H9 (cell line): ENCODE measurements around the gene NRDE2. TPM values are rescaled to one million over a fixed set of nuclear protein-coding genes. Genes with fewer than 3 reads are reported as not detected.

ENCODE experiments used
- DNase-seq: peaks from one replicate; pipeline ENCODE4 v3.0.0-alpha.2; 2017
- H2AFZ ChIP-seq: one replicate; pipeline ENCODE4 v1.6.1; 2013; ENCODE audit warnings: mild to moderate bottlenecking, low read length, control low read depth, moderate library complexity
- H2AK5ac ChIP-seq: 2 replicates; pipeline ENCODE4 v1.6.1; 2013; ENCODE audit warnings: low read length, control low read depth, mixed read lengths; ENCODE audit not compliant: insufficient read length
- H2BK120ac ChIP-seq: one replicate; pipeline ENCODE4 v1.6.1; 2013; ENCODE audit warnings: low read depth, mild to moderate bottlenecking, low read length, control low read depth, inconsistent platforms; ENCODE audit not compliant: poor library complexity, severe bottlenecking
- H2BK12ac ChIP-seq: 2 replicates; pipeline ENCODE4 v1.6.1; 2013; ENCODE audit warnings: low read length, control low read depth, mixed read lengths, low read depth; ENCODE audit not compliant: insufficient read length
- H2BK15ac ChIP-seq: 2 replicates; pipeline ENCODE4 v1.6.1; 2013; ENCODE audit warnings: low read depth, low read length, control low read depth
- H2BK20ac ChIP-seq: one replicate; pipeline ENCODE4 v1.6.1; 2013; ENCODE audit warnings: low read depth, mild to moderate bottlenecking, low read length, control low read depth, inconsistent platforms; ENCODE audit not compliant: poor library complexity, severe bottlenecking
- H2BK5ac ChIP-seq: 2 replicates; pipeline ENCODE4 v1.6.1; 2013; ENCODE audit warnings: low read length, control low read depth, mixed read lengths; ENCODE audit not compliant: insufficient read length
- H3K14ac ChIP-seq: 2 replicates; pipeline ENCODE4 v1.6.1; 2013; ENCODE audit warnings: low read length, control low read depth; ENCODE audit not compliant: insufficient read depth
- H3K18ac ChIP-seq: 2 replicates; pipeline ENCODE4 v1.6.1; 2013; ENCODE audit warnings: low read depth, mild to moderate bottlenecking, mixed read lengths, low read length, control low read depth; ENCODE audit not compliant: insufficient read length
- H3K23ac ChIP-seq: 2 replicates; pipeline ENCODE4 v1.6.1; 2013; ENCODE audit warnings: low read length, control low read depth, mixed read lengths, low read depth; ENCODE audit not compliant: insufficient read length
- H3K23me2 ChIP-seq: 2 replicates; pipeline ENCODE4 v1.6.1; 2013; ENCODE audit warnings: low read depth, mild to moderate bottlenecking, mixed read lengths, low read length, control low read depth; ENCODE audit not compliant: insufficient read length, poor library complexity, severe bottlenecking
- H3K27ac ChIP-seq: 2 replicates; pipeline ENCODE4 v1.5.1; 2013; ENCODE audit warnings: low read length, control low read depth, mixed read lengths, low read depth; ENCODE audit not compliant: insufficient read length
- H3K27me3 ChIP-seq: 2 replicates; pipeline ENCODE4 v1.6.1; 2013; ENCODE audit warnings: low read length, control low read depth, inconsistent platforms; ENCODE audit not compliant: insufficient read depth
- H3K4ac ChIP-seq: 2 replicates; pipeline ENCODE4 v1.6.1; 2013; ENCODE audit warnings: low read depth, mild to moderate bottlenecking, control low read depth, inconsistent platforms, low read length, moderate library complexity
- H3K4me1 ChIP-seq: 2 replicates; pipeline ENCODE4 v1.6.1; 2013; ENCODE audit warnings: low read length, control low read depth, inconsistent platforms; ENCODE audit not compliant: insufficient read depth
- H3K4me2 ChIP-seq: 2 replicates; pipeline ENCODE4 v1.6.1; 2013; ENCODE audit warnings: low read length, control low read depth, mixed read lengths; ENCODE audit not compliant: insufficient read length, insufficient read depth
- H3K56ac ChIP-seq: 2 replicates; pipeline ENCODE4 v1.6.1; 2013; ENCODE audit warnings: low read depth, mild to moderate bottlenecking, mixed read lengths, low read length, control low read depth; ENCODE audit not compliant: insufficient read length
- H3K79me1 ChIP-seq: 2 replicates; pipeline ENCODE4 v1.6.1; 2013; ENCODE audit warnings: low read depth, mild to moderate bottlenecking, moderate library complexity, low read length, control low read depth, inconsistent platforms; ENCODE audit not compliant: insufficient read depth, poor library complexity, severe bottlenecking
- H3K79me2 ChIP-seq: 2 replicates; pipeline ENCODE4 v1.6.1; 2013; ENCODE audit warnings: low read length, control low read depth, inconsistent platforms; ENCODE audit not compliant: insufficient read depth
- H3K9ac ChIP-seq: 2 replicates; pipeline ENCODE4 v1.6.1; 2013; ENCODE audit warnings: low read length, control low read depth, mixed read lengths; ENCODE audit not compliant: insufficient read length; ENCODE audit errors: extremely low read depth
- H3K9me3 ChIP-seq: one replicate; pipeline ENCODE4 v1.6.1; 2013; ENCODE audit warnings: low read depth, low read length, inconsistent platforms; ENCODE audit not compliant: control insufficient read depth
- H3T11ph ChIP-seq: one replicate; pipeline ENCODE4 v1.6.1; 2013; ENCODE audit warnings: mild to moderate bottlenecking, low read length, control low read depth, inconsistent platforms
- H4K20me1 ChIP-seq: one replicate; pipeline ENCODE4 v1.6.1; 2013; ENCODE audit not compliant: control insufficient read depth, insufficient read length, insufficient read depth
- H4K5ac ChIP-seq: 2 replicates; pipeline ENCODE4 v1.6.1; 2013; ENCODE audit warnings: low read depth, mild to moderate bottlenecking, mixed read lengths, low read length, control low read depth; ENCODE audit not compliant: insufficient read length
- H4K8ac ChIP-seq: replicated peaks from 2 replicates; pipeline ENCODE4 v1.6.1; 2013; ENCODE audit warnings: low read length, control low read depth, mixed read lengths, low read depth; ENCODE audit not compliant: insufficient read length
- H4K91ac ChIP-seq: 2 replicates; pipeline ENCODE4 v1.6.1; 2013; ENCODE audit warnings: low read depth, mild to moderate bottlenecking, moderate library complexity, mixed read lengths, low read length, control low read depth; ENCODE audit not compliant: insufficient read length
- H3K27ac Mint-ChIP-seq, 3 experiments: 2 replicates in 2 of 3; 3 replicates in 1 of 3; pipeline ENCODE4 v1.8.0; 2020 to 2021; ENCODE audit warnings: mixed read lengths in 3 of 3, mild to moderate bottlenecking in 1 of 3, moderate library complexity in 1 of 3
- H3K27me3 Mint-ChIP-seq: 2 replicates; pipeline ENCODE4 v1.8.0; 2021; ENCODE audit warnings: low read depth, mild to moderate bottlenecking, moderate library complexity, mixed read lengths
- H3K36me3 Mint-ChIP-seq, 3 experiments: 2 replicates in 2 of 3; 3 replicates in 1 of 3; pipeline ENCODE4 v1.8.0; 2020 to 2021; ENCODE audit warnings: low read depth in 3 of 3, mixed read lengths in 3 of 3; ENCODE audit not compliant: insufficient read depth in 1 of 3
- H3K4me1 Mint-ChIP-seq, 2 experiments: 2 replicates each; pipeline ENCODE4 v1.8.0; 2020; ENCODE audit warnings: mixed read lengths in 2 of 2
- H3K4me3 Mint-ChIP-seq, 2 experiments: 2 replicates in 1 of 2; 3 replicates in 1 of 2; pipeline ENCODE4 v1.8.0; 2020 to 2021; ENCODE audit warnings: mild to moderate bottlenecking in 2 of 2, mixed read lengths in 2 of 2, moderate library complexity in 1 of 2
- H3K9me3 Mint-ChIP-seq, 2 experiments: 2 replicates in 1 of 2; 3 replicates in 1 of 2; pipeline ENCODE4 v1.8.0; 2020; ENCODE audit warnings: mild to moderate bottlenecking in 2 of 2, mixed read lengths in 2 of 2, moderate library complexity in 1 of 2
- WGBS: extraction: QIAGEN DNeasy Blood & Tissue Kit; methylation state at CpG from one replicate; pipeline ENCODE4 v1.1.7; 2013; ENCODE audit warnings: missing lambda C conversion rate, low lambda C conversion rate, mixed read lengths; ENCODE audit not compliant: insufficient read length; ENCODE audit errors: extremely low coverage; 5-methylcytosine and 5-hydroxymethylcytosine counted together
- total RNA-seq: library from RNA; stranded (reverse); gene quantifications from 2 replicates; pipeline ENCODE4 v1.2.1, GENCODE V29; 2021
- TF ChIP-seq, protein P1 (sequence below): fragments of 200-600 bp; sonication (generic); conservative IDR thresholded peaks from 3 replicates; pipeline ENCODE4 v1.8.0; 2021; ENCODE audit warnings: antibody characterized with exemption, mild to moderate bottlenecking

The NRDE2 gene
- total RNA-seq, 1 experiment from 2014 or later = 21.2 TPM

DNA sequence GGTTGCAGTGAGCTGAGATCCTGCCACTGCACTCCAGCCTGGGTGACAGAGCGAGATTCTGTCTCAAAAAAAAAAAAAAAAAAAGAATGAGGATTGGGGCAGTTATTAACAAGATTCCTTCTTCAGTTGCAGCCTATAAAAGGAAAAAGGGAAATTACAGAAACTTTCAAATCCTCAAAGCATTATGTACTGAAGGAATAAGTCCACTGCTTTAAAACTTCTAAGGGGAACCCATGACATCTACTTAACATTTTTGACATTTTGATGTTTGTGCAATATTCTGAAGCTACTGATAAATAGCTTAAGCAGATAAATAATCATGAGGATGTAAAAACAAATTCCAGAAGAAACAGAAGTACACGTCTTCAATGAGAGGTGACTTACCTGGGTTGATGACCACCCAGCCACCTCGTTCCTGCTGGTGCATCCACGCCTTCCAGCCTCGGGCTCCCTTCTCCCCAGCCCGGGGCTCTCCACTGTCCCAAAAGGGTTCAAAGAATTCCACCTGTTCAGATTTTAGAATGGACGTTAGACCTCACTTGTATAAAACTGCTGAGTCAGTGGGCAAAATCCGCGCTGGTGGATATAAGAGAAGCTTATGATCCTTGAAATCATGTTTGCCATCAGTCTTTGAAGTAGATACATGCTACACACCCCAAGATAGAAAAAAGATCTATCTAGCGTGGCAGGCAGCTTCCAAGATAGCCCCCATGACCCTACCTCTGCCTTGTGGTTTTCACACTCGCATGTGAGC, 33.7 kb downstream of the NRDE2 start:
- Histone ChIP-seq H2BK12ac (no peak overlapping the region), H2AFZ (no peak overlapping the region), H3T11ph (no peak overlapping the region), H3K4me2 (no peak overlapping the region), H3K27ac (no peak overlapping the region), H4K5ac (no peak overlapping the region), H2BK15ac (no peak overlapping the region), H3K27me3 (no peaks in the 10 kb centered on the region), H3K9ac (no peak overlapping the region), H3K14ac (no peak overlapping the region), H4K91ac (no peak overlapping the region), H3K4me1 (peaks cover 5% of the 10 kb centered on the region; the same call in 1 of the 2 replicates), H3K56ac (no peak overlapping the region), H3K9me3 (no peaks in the 10 kb centered on the region), H3K23ac (no peak overlapping the region), H3K79me1 (no peaks in the 10 kb centered on the region), H4K20me1 (no peaks in the 10 kb centered on the region), H3K4ac (no peak overlapping the region), H2BK20ac (no peak overlapping the region), H3K23me2 (no peaks in the 10 kb centered on the region), H4K8ac (no peak overlapping the region), H2BK5ac (no peak overlapping the region), H2AK5ac (no peak overlapping the region), H3K79me2 (no peaks in the 10 kb centered on the region), H2BK120ac (no peak overlapping the region), H3K18ac (no peak overlapping the region)
- H3K27me3 Mint-ChIP-seq = no peaks in the 10 kb centered on the region
- no peak overlapping the region for H3K4me3 Mint-ChIP-seq
- H3K4me1 Mint-ChIP-seq = peaks cover 17 to 18% of the 10 kb centered on the region in 2 experiments
- no CpG with 5 or more reads among the region's 11 CpGs for WGBS
- peaks cover 5 to 8% of the 10 kb centered on the region in 2 experiments for H3K9me3 Mint-ChIP-seq
- DNase-seq = no peak
- no peak overlapping the region for H3K27ac Mint-ChIP-seq
- TF ChIP-seq, protein P1, sequence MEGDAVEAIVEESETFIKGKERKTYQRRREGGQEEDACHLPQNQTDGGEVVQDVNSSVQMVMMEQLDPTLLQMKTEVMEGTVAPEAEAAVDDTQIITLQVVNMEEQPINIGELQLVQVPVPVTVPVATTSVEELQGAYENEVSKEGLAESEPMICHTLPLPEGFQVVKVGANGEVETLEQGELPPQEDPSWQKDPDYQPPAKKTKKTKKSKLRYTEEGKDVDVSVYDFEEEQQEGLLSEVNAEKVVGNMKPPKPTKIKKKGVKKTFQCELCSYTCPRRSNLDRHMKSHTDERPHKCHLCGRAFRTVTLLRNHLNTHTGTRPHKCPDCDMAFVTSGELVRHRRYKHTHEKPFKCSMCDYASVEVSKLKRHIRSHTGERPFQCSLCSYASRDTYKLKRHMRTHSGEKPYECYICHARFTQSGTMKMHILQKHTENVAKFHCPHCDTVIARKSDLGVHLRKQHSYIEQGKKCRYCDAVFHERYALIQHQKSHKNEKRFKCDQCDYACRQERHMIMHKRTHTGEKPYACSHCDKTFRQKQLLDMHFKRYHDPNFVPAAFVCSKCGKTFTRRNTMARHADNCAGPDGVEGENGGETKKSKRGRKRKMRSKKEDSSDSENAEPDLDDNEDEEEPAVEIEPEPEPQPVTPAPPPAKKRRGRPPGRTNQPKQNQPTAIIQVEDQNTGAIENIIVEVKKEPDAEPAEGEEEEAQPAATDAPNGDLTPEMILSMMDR = no peak
- H3K36me3 Mint-ChIP-seq = peaks cover 7 to 63% (median 34%) of the 10 kb centered on the region in 3 experiments; a peak in 6 of 7 replicates
